ENCODE results near the gene STXBP6. TPM values are rescaled to one million over a fixed set of nuclear protein-coding genes. Genes with fewer than 3 reads are reported as not detected.
"Not testable (repeated sequence)": the region's sequence is repeated elsewhere in the genome, so short reads cannot be mapped to it uniquely, and the experiment has no call there.

Gene STXBP6
- total and polyA plus RNA-seq, 5 experiments from 2014 or later: 0.61 TPM; not detected in 4

DNA sequence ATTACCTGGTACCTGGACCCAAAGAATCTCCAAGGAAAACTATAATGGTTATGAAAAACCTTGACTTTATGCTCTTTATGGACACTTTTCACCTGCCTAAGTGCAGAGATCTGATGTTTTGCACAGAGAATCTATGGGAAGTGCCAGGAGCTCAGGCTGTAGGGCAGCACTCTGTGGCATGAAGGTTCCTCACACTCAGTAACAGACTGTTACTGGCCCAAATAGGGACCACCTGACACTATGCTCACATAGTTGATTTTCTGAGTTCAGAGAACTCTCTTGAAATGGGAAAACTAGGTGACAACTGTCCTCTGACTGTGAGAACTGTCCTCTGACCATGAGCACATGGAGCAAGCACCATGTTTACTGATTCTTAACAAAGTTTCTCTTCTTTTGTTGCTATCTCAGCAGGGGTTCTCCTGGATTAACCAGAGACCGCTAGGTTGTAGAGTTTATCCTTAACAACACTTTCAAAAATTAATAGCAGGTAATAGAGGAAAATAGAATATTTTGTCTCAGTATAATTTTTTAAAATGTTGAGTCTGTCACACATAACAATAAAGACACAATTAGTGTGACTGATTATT, 101.6 kb downstream of the STXBP6 start:
- ATAC-seq (no peak), DNase-seq (no peak)
- H3K4me3 Mint-ChIP-seq: no peak overlapping the region
- H3K4me1 Mint-ChIP-seq: no peaks in the 10 kb centered on the region
- no peak overlapping the region for H3K27ac Mint-ChIP-seq
- no peaks in the 10 kb centered on the region for H3K9me3 Mint-ChIP-seq
- POLR2A ChIA-PET: no interaction called here
- H3K27me3 Mint-ChIP-seq: peaks cover 2 to 20% (median 8%) of the 10 kb centered on the region in 5 donors
- no peaks in the 10 kb centered on the region for H3K36me3 Mint-ChIP-seq

- no peaks in the 10 kb centered on the region for H3K4me1 Mint-ChIP-seq
- POLR2A ChIA-PET: no interaction called here
- ATAC-seq (no peak), DNase-seq (no peak)
- peaks cover 1 to 13% (median 4%) of the 10 kb centered on the region in 5 donors for H3K27me3 Mint-ChIP-seq
- H3K9me3 Mint-ChIP-seq: no peaks in the 10 kb centered on the region
- H3K27ac Mint-ChIP-seq: no peak overlapping the region
- H3K36me3 Mint-ChIP-seq: no peaks in the 10 kb centered on the region
- no peak overlapping the region for H3K4me3 Mint-ChIP-seq
These were observed 102.8 kb downstream of the STXBP6 start for GRCh38 chr14:24947131-24947530.

DNA sequence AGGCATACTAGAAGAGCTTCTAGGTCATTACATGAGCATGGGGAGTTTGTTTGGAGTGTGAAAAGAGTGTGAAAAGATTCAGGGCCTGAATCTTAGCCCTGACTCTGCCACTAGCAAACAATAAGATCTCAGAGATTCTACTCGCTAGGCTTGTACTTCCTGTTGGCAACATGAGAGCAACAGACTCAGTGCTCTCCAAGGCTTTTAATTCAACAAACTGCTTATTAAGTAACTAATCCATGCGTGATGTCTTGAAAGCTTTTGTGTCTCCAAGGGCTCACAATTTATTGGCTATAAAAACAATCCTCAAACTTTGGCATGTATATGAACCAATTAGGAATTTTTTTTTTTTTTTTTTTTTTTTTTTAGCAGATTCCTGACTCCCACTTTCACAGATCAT, 105.1 kb downstream of the STXBP6 start:
- Mint-ChIP-seq H3K36me3 (no peaks in the 10 kb centered on the region), H3K27me3 (peaks cover under 1 to 13% (median 2%) of the 10 kb centered on the region in 5 donors), H3K4me1 (no peaks in the 10 kb centered on the region), H3K4me3 (no peak overlapping the region), H3K27ac (no peak overlapping the region), H3K9me3 (no peaks in the 10 kb centered on the region)
- DNase-seq (no peak), ATAC-seq (no peak)
- POLR2A ChIA-PET: no interaction called here

GRCh38 chr14:24943024-24943423, 106.9 kb downstream of the STXBP6 start:
- DNase-seq (no peak), ATAC-seq (no peak)
- POLR2A ChIA-PET: no interaction called here
- Mint-ChIP-seq H3K36me3 (no peaks in the 10 kb centered on the region), H3K4me1 (no peaks in the 10 kb centered on the region), H3K27ac (no peak overlapping the region), H3K9me3 (no peaks in the 10 kb centered on the region), H3K4me3 (no peak overlapping the region), H3K27me3 (peaks cover 0 to 13% (median 2%) of the 10 kb centered on the region in 5 donors)

DNA sequence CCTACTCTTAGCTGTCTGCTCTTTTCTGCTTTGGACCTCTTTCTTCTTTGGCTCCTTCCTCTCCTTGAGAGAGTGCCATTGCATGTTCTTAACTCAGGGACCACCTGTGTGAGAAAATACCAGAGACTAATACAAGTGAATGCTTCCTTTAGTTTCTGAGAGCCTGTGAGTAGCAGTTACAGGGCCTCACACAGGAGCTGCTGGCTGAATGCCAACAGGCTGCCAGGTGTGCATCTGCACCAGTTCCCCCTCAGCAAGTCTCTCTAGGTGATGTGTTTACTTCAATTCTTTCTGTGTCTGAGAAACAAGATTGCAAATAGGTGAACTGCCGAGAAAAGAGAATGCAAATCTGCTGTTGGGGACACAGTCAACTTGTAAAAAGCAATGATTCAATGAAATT, 108.2 kb downstream of the STXBP6 start:
- ATAC-seq (no peak), DNase-seq (no peak)
- Mint-ChIP-seq H3K36me3 (no peaks in the 10 kb centered on the region), H3K9me3 (no peaks in the 10 kb centered on the region), H3K27me3 (peaks cover 0 to 8% (median 2%) of the 10 kb centered on the region in 5 donors), H3K4me1 (no peaks in the 10 kb centered on the region), H3K27ac (peak overlapping the region in 1 of 10 donors; percentile 44), H3K4me3 (no peak overlapping the region)
- POLR2A ChIA-PET: no interaction called here

- DNase-seq (no peak), ATAC-seq (no peak)
- Mint-ChIP-seq H3K27ac (no peak overlapping the region), H3K4me1 (no peaks in the 10 kb centered on the region), H3K27me3 (peaks cover 0 to 2% (median 0%) of the 10 kb centered on the region in 5 donors), H3K36me3 (no peaks in the 10 kb centered on the region), H3K9me3 (no peaks in the 10 kb centered on the region), H3K4me3 (no peak overlapping the region)
- POLR2A ChIA-PET: no interaction called here
These were observed 109.6 kb downstream of the STXBP6 start for GRCh38 chr14:24940213-24940783.

DNA sequence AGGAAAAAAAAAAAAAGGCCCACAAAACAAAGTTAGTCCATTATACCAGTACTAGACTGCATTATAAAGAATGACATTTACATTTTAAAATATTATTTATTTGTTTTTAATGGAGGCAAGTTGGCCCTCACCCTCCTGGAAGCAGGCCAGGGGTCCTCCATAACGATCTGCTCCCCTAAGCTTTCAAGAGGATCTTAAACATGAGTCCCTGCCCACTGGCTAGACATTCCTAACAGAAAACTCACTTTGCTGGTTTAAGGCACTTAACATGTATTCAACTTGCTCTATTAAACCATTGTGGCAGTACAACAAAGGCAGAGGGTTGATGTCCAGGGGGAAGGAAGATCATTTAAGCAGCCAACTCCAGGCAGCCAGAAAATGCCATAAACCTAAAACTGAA, 111.4 kb downstream of the STXBP6 start:
- Mint-ChIP-seq H3K27ac (no peak overlapping the region), H3K36me3 (no peaks in the 10 kb centered on the region), H3K9me3 (no peaks in the 10 kb centered on the region), H3K27me3 (peaks cover 0 to 3% (median 2%) of the 10 kb centered on the region in 5 donors), H3K4me3 (no peak overlapping the region), H3K4me1 (no peaks in the 10 kb centered on the region)
- POLR2A ChIA-PET: no interaction called here
- DNase-seq (no peak), ATAC-seq (no peak)

GRCh38 chr14:24937300-24937699, 112.6 kb downstream of the STXBP6 start:
- no peak overlapping the region for H3K27ac Mint-ChIP-seq

GRCh38 chr14:24936773-24937172, 113.2 kb downstream of the STXBP6 start:
- H3K27ac Mint-ChIP-seq, POLR2A ChIA-PET, DNase-seq, H3K36me3 Mint-ChIP-seq, H3K9me3 Mint-ChIP-seq, H3K4me1 Mint-ChIP-seq, H3K4me3 Mint-ChIP-seq, ATAC-seq: not testable (repeated sequence)
- H3K27me3 Mint-ChIP-seq: peaks cover 7 to 21% (median 8%) of the 10 kb centered on the region in 5 donors

More at GRCh38 chr14:24937300-24937699, 112.6 kb downstream of the STXBP6 start:
- ATAC-seq (no peak), DNase-seq (no peak)
- Mint-ChIP-seq H3K9me3 (peaks cover 0 to 3% (median 0%) of the 10 kb centered on the region in 9 donors), H3K27me3 (peaks cover 4 to 16% (median 7%) of the 10 kb centered on the region in 5 donors), H3K4me3 (no peak overlapping the region), H3K36me3 (no peaks in the 10 kb centered on the region), H3K4me1 (no peaks in the 10 kb centered on the region)
- POLR2A ChIA-PET: no interaction called here

DNA sequence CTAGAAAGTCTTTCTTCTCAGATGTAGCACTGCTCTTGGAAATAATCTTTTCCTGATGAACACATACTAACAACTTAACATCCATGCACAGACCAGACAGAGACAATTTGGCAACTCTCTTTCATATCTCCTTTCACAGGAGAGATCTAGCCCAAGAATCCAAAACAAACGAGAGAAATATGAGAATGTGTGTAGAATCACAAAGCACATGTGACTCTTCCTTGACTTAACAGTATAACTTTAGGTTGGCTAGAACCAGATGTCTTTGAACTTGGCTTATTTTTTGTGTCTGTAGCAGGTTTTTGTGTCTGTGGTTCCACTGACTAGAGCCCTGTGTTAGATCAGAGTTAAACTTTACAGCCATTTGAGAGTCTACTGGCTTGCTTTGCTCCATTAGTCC, 114.2 kb downstream of the STXBP6 start:
- Mint-ChIP-seq H3K9me3 (peaks cover 0 to 3% (median 0%) of the 10 kb centered on the region in 9 donors), H3K36me3 (peaks cover 0 to 6% (median 0%) of the 10 kb centered on the region in 3 donors), H3K4me1 (no peaks in the 10 kb centered on the region), H3K27ac (no peak overlapping the region), H3K27me3 (peaks cover 13 to 29% (median 14%) of the 10 kb centered on the region in 5 donors), H3K4me3 (no peak overlapping the region)
- no peak for DNase-seq
- POLR2A ChIA-PET: no interaction called here
- no peak for ATAC-seq

DNA sequence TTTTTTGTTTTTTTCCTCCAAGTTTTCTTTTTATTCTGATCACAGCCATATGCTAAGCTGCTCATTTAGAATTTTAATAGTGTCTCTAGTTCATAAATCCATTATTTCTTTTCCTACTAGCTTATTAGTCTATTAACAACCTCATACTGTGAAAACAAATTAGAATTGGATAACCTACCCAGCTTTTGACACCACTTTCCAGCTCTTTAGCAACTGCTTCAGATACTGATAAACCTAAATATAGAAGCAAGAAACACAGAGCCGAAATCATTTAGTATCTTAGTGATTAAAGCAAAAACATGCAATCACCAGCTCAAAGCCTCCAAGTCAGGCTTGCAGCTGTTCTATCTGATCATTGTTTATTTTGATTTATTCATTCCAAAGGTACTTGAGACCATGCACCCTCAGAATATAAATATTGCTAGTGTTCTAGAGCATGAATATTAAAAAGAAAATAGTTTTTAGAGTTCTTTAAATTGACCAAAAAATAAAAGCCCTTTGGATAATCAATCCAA, 121.5 kb downstream of the STXBP6 start:
- Mint-ChIP-seq H3K4me1 (no peaks in the 10 kb centered on the region), H3K27me3 (peaks cover 13 to 33% (median 25%) of the 10 kb centered on the region in 5 donors), H3K4me3 (no peak overlapping the region), H3K9me3 (peaks cover 0 to 3% (median 0%) of the 10 kb centered on the region in 9 donors), H3K27ac (no peak overlapping the region), H3K36me3 (peaks cover 0 to 6% (median 0%) of the 10 kb centered on the region in 3 donors)
- no peak for DNase-seq
- no peak for ATAC-seq
- POLR2A ChIA-PET: no interaction called here

- H3K9me3 Mint-ChIP-seq: peaks cover 0 to 3% (median 0%) of the 10 kb centered on the region in 9 donors
- H3K4me1 Mint-ChIP-seq: no peaks in the 10 kb centered on the region
- no peak for ATAC-seq
- DNase-seq: no peak
- H3K27me3 Mint-ChIP-seq: peaks cover 12 to 26% (median 21%) of the 10 kb centered on the region in 5 donors
- no peak overlapping the region for H3K4me3 Mint-ChIP-seq
- H3K36me3 Mint-ChIP-seq: peaks cover 0 to 6% (median 0%) of the 10 kb centered on the region in 3 donors
- H3K27ac Mint-ChIP-seq: no peak overlapping the region
- POLR2A ChIA-PET: no interaction called here
These were observed 122.1 kb downstream of the STXBP6 start for GRCh38 chr14:24927809-24928208.

- H3K4me1 Mint-ChIP-seq: no peaks in the 10 kb centered on the region
- peaks cover 3 to 18% (median 14%) of the 10 kb centered on the region in 5 donors for H3K27me3 Mint-ChIP-seq
- POLR2A ChIA-PET: no interaction called here
- DNase-seq (no peak), ATAC-seq (no peak)
- H3K36me3 Mint-ChIP-seq: no peaks in the 10 kb centered on the region
- H3K4me3 Mint-ChIP-seq: no peak overlapping the region
- H3K27ac Mint-ChIP-seq: no peak overlapping the region
- H3K9me3 Mint-ChIP-seq: no peaks in the 10 kb centered on the region
These were observed 124.1 kb downstream of the STXBP6 start for GRCh38 chr14:24925771-24926374.

All from naive thymus-derived CD8-positive, alpha-beta T cell (primary cell).